HepG2 (cell line): ENCODE measurements around the gene PLEKHD1.

Source experiments
- HNRNPUL1 ChIP-seq: fragments of 200-400 bp; formaldehyde crosslinking; IDR thresholded peaks from 2 replicates; pipeline ENCODE4 v1.6.1; 2017; ENCODE audit warnings: low read depth, mild to moderate bottlenecking, low read length, moderate library complexity
- TF ChIP-seq, protein P1 (sequence below): sonication (generic); formaldehyde crosslinking; IDR thresholded peaks from 2 replicates; pipeline ENCODE4 v1.4.0; 2020; ENCODE audit warnings: missing genetic modification reagents

DNA sequence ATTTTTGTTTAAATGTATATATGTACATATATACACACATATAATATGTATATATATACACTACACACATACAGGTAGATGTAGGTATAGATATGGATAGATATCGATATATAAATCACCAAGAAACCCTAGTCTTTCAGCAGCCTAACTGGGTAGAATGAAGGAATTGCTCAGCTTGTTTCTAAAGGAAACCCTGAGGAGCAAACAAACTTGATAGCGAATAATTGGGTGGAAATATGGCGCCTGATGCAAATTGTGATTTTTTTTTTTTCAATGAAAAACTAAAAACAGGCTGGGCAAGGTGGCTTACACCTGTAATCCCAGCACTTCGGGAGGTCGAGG is 90.4 kb downstream of the PLEKHD1 start:
- TF ChIP-seq, protein P1, sequence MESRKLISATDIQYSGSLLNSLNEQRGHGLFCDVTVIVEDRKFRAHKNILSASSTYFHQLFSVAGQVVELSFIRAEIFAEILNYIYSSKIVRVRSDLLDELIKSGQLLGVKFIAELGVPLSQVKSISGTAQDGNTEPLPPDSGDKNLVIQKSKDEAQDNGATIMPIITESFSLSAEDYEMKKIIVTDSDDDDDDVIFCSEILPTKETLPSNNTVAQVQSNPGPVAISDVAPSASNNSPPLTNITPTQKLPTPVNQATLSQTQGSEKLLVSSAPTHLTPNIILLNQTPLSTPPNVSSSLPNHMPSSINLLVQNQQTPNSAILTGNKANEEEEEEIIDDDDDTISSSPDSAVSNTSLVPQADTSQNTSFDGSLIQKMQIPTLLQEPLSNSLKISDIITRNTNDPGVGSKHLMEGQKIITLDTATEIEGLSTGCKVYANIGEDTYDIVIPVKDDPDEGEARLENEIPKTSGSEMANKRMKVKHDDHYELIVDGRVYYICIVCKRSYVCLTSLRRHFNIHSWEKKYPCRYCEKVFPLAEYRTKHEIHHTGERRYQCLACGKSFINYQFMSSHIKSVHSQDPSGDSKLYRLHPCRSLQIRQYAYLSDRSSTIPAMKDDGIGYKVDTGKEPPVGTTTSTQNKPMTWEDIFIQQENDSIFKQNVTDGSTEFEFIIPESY (CRISPR knock-in tag) = no peak
- no peak for TF ChIP-seq HNRNPUL1
